HG03103 (cell line): ENCODE data around the gene ZNF804A.

Experiments
- ATAC-seq: cut with Tn5 transposase; IDR thresholded peaks from one replicate; pipeline ENCODE4 v1.9.1; 2021; ENCODE audit warnings: low read depth; ENCODE audit not compliant: unreplicated experiment

ZNF804A gene

DNA sequence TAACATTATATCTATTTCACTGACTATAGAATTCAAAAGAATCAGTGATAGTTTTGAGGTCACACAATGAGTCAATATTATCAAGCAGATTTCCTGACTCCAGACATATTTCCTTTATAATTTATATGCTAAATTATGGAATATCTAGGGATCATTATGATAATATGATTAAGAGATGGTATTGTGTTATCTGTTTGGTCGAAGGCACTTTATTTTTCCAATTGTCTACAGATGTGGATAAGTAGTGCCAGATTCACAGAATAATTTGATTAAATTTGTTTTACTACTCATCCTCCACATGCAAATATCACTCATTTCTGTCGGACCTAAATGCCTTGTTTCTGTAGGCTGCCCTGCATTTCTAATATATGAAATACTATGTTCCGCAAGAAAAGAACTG, 4.4 kb downstream of the ZNF804A start:
- ATAC-seq, result no peak

DNA sequence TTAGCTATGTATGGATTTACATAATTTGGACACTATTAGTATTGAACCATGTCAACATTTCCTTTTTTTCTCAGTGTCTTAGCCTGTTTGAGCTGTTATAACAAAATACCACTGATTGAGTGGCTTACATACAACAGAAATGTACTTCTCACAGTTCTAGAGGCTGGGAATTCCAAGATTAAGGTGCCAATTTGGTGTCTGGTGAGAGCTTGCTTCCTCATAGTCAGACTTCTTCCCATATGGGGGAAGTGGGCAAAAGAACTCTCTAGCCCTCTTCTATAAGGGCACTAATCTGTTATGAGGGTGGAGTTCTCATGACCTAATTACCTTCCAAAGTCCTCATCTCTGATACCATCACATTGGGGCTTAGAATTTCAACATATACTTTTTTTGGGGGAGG, 12.6 kb downstream of the ZNF804A start:
- no peak for ATAC-seq

- ATAC-seq, result no peak
These were observed 13.2 kb downstream of the ZNF804A start for GRCh38 chr2:184611361-184612085.

- ATAC-seq, result no peak
These were observed 22.0 kb downstream of the ZNF804A start for GRCh38 chr2:184620367-184620766.

GRCh38 chr2:184624311-184624710, 26.0 kb downstream of the ZNF804A start:
- no peak for ATAC-seq

DNA sequence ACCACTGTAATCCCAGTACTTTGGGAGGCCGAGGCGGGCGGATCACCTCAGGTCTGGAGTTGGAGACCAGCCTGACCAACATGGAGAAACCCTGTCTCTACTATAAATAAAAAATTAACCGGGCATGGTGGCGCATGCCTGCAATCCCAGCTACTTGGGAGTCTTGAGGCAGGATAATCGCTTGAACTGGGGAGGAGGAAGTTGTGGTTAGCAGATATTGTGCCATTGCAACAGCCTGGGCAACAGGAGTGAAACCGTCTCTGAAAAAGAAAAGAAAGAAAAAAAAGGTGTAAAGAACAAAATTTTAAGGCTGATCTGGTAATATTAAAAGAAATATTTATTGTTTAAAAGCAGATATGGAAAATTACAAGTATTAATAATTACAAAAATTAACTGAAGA, 29.7 kb downstream of the ZNF804A start:
- ATAC-seq, result no peak

GRCh38 chr2:184633726-184634125, 35.4 kb downstream of the ZNF804A start:
- no peak for ATAC-seq

DNA sequence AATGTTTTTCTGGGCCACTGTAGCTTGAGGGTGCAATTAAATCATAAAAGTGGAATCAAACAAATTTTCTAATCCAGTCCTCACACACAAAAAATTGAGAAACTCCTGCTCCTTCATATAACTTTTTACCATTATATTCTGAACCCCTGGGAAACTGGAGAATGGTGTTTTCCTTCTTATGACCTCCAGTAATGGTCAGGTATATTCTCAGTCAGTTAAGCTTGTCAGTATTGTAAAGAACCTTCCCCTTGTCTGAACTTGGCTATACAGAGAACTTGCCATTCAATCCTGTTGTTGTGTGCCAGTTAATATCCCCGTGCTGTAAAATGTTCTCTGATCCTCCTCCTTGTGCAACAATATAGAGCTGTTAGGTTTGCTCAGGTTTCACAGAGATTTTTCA, 39.5 kb downstream of the ZNF804A start:
- ATAC-seq, result no peak

DNA sequence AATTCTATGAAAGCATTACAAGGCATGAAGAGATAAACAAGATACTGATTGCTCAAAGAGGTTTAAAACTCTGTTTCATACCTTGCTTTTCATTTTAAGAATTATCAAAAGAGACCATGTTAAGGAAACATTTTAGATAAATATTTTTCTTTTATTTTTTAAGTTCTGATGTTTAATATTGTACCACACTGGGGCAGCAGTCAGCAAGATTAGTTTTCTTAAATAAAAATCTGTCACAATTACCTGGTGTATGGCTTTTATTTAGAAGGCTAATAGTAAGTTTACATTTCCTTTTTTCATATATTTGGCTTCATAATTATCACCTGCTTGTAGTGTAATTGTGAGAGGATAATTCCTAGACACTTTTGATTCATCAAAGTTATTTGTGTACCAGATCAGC, 46.4 kb downstream of the ZNF804A start:
- no peak for ATAC-seq

DNA sequence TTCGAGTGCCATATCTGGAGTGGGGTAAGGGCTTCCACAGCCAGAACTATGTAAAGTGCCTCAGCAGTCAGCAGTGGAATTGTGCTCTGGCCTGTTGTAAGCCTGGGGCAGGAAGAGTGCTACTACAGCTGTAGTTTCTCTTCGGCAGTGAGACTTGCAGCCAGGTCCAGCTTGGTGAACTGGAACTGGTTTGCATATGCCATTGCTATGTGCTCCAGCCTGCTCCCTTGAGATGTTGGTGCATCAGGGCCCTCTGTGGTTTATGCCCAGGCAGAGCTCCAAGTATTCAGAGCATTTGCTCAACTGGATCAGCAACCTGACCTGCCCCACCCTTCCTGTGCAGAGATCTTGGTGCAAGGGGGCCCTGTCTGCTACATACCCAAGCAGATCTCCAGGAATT, 47.8 kb downstream of the ZNF804A start:
- no peak for ATAC-seq

DNA sequence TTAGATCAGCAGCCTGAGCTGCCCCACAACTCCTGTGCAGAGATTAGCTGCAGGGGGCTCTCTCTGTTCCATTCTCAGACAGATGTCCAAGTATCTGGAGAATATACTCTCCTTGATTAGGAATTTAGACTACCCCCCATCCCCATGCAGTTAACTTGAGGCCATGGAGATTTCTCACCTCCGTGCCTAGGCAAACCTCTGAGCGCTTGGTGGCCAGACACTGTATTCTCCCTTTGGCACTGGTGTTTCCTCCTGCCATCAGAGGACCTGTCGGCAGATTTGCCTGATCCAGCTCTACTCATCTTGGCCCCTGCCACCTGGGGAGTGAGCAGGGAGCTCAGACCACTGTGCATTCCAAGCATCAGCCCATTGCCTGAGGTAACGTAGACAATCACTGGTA, 48.3 kb downstream of the ZNF804A start:
- ATAC-seq, result no peak

DNA sequence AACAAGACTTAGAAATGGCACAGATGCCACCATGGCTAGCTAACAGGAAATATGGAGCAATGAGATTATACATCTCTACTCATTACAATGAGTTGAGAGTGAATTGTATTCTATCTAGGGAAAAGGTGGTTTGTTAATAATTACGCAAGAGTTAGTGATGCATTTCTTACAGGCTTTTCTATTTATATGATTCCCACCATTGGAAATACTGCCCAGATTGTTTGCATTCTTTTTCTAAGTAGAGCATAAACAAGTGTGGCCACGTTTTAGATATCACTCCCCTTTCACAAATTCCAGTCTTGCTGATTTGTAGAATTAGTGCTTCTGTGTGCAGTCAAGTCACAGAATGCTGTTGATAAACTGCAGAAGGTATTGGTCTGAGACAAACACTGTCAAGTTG, 56.6 kb downstream of the ZNF804A start:
- ATAC-seq, result no peak

GRCh38 chr2:184677171-184677570, 78.8 kb downstream of the ZNF804A start:
- no peak for ATAC-seq

DNA sequence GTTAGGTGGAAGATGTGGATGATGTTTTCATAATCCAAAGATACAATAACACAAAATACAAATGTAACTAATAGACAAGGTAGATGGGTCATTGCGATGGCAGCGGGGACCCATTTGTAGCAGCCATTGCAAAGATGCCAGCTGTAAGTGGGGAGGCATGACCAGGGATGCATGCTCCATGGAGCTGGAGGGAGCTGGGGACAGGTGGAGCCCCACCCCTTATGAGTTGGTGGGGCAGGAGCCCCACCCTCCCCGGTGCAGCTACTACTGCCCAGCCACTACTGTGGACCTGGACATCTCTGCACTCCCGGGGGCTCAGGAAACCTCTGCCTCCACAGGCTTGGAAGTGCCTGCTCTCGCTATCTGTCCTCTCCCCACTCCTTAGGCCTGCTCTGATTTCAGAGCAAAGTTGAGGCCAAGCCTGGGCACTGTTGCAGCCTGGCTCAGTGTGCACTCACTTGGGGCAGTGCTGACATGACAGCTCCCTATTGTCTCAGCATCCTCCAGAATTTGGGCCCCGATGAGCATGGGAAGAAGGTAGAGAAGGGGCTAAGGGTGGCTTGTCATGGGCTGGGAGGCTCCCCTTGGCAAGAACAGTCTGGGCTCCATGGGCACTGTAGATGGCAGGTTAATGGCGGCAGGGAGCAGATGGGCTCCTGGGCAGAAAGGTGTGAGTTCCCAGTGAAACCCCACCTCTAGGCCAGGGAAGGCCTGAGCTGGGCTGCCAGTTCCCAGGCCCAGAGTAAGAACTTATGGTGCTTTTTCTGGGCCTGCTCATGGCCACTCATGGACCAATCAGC, 81.1 kb downstream of the ZNF804A start:
- ATAC-seq, result no peak

DNA sequence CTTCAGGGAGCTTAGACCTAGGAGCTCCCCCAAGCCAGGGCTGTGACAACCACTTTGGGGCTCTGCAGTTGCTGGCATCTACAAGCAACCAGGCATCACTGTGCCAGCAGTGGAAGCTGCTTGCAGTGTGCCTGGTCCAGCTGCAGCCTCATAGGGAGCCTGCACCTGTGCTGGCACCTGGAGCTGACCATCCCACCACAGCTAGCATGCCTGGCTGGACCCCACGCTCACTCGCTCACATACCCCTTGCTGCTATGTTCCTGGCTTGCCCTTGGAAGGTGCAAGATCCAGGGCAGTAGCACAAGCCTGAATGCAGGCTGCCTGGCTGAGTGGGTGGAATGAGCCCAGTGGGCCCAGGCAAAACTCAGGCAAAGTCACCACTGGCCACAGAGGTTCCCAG, 82.5 kb downstream of the ZNF804A start:
- ATAC-seq, result no peak

DNA sequence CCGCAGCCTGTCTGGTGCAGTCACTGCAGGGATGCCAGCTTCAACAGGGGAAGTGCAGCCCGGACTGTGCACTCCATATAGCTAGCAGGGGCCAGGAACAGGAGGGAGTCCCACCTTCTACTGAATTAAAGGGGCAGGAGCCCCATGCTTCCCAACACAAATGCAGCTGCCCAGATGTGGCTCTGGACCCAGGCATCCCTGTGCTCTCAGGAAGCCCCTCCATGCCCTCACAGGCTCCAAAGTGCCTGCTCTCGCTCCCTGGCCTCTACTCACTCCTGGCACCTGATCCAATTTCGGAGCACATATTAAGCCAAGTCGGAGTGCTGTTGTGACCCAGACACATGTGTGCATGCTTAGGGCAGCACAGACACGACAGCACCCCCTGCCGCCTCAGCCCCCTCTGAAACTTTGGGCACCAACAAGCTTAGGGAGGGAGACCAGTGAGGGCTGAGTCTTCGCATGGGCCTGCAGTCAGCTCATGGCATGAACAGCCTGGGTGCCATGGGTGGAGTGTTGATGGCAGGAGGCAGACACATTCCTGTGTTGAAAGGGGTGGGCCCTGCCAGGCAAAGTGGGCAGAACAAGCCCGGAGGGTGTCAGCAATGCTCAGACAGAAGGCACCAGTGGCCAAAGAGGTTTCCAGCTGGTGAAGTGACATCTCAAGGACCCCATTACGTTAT, 83.5 kb downstream of the ZNF804A start:
- ATAC-seq, result no peak

DNA sequence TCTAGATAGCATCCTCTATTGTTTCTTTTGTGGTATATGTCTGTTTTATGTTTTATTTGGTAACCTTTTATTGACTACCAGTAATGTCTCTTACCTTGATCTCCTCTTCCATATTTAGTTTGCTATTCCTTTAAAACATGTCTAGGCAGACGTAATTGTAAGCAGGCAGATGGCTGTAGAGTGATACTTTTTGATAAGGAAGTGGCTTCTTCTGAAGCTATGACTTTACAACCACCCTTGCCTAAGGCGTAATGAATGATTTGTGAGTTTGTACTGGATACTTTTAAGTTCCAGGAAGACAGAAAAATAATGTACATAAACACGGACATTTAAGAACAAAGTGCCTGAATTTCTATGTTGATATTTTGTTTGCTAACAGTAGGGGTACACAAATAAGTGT, 85.6 kb downstream of the ZNF804A start:
- ATAC-seq, result no peak

GRCh38 chr2:184685999-184686841, 87.9 kb downstream of the ZNF804A start:
- ATAC-seq, result no peak

DNA sequence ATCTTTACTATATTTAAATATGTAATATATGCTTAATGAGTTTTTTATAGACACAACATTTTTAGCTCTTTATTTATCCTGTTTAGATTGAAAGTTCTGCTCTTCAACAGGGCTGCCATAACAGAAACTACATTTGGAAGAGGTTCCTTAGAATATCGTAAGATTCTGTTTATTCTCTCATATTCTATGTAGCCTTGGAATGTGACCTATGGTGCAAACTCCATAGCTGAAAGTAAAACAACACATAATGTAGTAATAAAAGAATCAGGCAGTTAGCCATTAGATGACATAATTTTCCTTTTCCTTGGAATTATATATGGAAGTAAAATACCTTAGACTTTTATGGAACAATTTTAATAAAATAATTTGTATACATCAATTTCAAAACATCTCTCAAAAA, 91.3 kb downstream of the ZNF804A start:
- no peak for ATAC-seq

- ATAC-seq, result no peak
These were observed 93.9 kb downstream of the ZNF804A start for GRCh38 chr2:184692141-184692734.
